NK-92 (cell line): Measurements from ENCODE around the gene PHC2.
A peak's percentile ranks its signal among the peaks of the same experiment; 100 is the strongest.
"Not testable (repeated sequence)": the region's sequence is repeated elsewhere in the genome, so short reads cannot be mapped to it uniquely, and the experiment has no call there.

ENCODE experiments used
- DNase-seq: peaks from one replicate; lab custom pipeline; 2025; ENCODE audit not compliant: unreplicated experiment; lab: John Stamatoyannopoulos, UW

Gene PHC2

GRCh38 chr1:33297911-33298622, 132.8 kb downstream of the PHC2 start:
- DNase-seq, result no peak

- DNase-seq, result no peak
Measured at GRCh38 chr1:33296824-33297223, 134.1 kb downstream of the PHC2 start.

GRCh38 chr1:33296082-33296458, 134.8 kb downstream of the PHC2 start:
- DNase-seq, result no peak

- DNase-seq, result peak; percentile 23
Measured at GRCh38 chr1:33295450-33296081, 135.3 kb downstream of the PHC2 start.

- no peak for DNase-seq
Measured at GRCh38 chr1:33295023-33295422, 135.9 kb downstream of the PHC2 start.

GRCh38 chr1:33294071-33295010, 136.6 kb downstream of the PHC2 start:
- no peak for DNase-seq

- no peak for DNase-seq
Measured at GRCh38 chr1:33292726-33293340, 138.1 kb downstream of the PHC2 start.

GRCh38 chr1:33290615-33291014, 140.3 kb downstream of the PHC2 start:
- not testable (repeated sequence) for DNase-seq

- no peak for DNase-seq
Measured at GRCh38 chr1:33289858-33290154, 141.1 kb downstream of the PHC2 start.

- no peak for DNase-seq
Measured at GRCh38 chr1:33288976-33289857, 141.7 kb downstream of the PHC2 start.

- no peak for DNase-seq
Measured at GRCh38 chr1:33287317-33287716, 143.6 kb downstream of the PHC2 start.

GRCh38 chr1:33286451-33287185, 144.3 kb downstream of the PHC2 start:
- no peak for DNase-seq

- no peak for DNase-seq
Measured at GRCh38 chr1:33284049-33284448, 146.8 kb downstream of the PHC2 start.

- no peak for DNase-seq
Measured at GRCh38 chr1:33282791-33283190, 148.1 kb downstream of the PHC2 start.

- DNase-seq, result no peak
Measured at GRCh38 chr1:33281554-33282303, 149.2 kb downstream of the PHC2 start.

- DNase-seq, result no peak
Measured at GRCh38 chr1:33280091-33280661, 150.7 kb downstream of the PHC2 start.

GRCh38 chr1:33277488-33278084, 153.3 kb downstream of the PHC2 start:
- DNase-seq, result no peak

- no peak for DNase-seq
Measured at GRCh38 chr1:33276573-33277298, 154.2 kb downstream of the PHC2 start.
